GM18507 (cell line): ENCODE measurements around the gene SH2D4B.
A peak's percentile ranks its signal among the peaks of the same experiment; 100 is the strongest.
"Not testable (repeated sequence)": the region's sequence is repeated elsewhere in the genome, so short reads cannot be mapped to it uniquely, and the experiment has no call there.

ENCODE experiments used
- DNase-seq: peaks from one replicate; pipeline ENCODE4 v3.0.0; 2011; ENCODE audit warnings: low read depth; ENCODE audit not compliant: insufficient read length; ENCODE audit errors: extremely low spot score
- FAIRE-seq: peaks from 2 replicates; lab custom pipeline; 2011; peaks lifted over from hg19 to GRCh38; lab: Jason Lieb, UNC

Gene SH2D4B

DNA sequence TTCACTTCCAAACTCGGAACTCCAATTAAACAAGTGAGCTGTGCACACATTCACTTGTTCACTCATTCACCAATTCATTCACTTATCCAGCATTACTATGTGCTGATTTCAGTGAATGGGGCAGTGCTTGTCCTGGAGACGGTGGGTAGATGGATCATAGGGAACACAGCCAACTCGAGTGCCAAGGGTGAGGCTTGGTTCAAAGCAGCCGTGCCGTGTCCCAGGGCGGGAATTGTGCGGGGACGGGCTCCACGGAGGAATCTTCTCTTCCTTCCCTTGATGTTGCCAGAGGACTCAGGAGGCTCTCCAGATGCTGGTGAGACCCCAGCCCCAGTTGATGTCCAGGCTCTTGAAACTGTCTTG, 2.9 kb downstream of the SH2D4B start:
- DNase-seq (no peak), FAIRE-seq (no peak)

DNA sequence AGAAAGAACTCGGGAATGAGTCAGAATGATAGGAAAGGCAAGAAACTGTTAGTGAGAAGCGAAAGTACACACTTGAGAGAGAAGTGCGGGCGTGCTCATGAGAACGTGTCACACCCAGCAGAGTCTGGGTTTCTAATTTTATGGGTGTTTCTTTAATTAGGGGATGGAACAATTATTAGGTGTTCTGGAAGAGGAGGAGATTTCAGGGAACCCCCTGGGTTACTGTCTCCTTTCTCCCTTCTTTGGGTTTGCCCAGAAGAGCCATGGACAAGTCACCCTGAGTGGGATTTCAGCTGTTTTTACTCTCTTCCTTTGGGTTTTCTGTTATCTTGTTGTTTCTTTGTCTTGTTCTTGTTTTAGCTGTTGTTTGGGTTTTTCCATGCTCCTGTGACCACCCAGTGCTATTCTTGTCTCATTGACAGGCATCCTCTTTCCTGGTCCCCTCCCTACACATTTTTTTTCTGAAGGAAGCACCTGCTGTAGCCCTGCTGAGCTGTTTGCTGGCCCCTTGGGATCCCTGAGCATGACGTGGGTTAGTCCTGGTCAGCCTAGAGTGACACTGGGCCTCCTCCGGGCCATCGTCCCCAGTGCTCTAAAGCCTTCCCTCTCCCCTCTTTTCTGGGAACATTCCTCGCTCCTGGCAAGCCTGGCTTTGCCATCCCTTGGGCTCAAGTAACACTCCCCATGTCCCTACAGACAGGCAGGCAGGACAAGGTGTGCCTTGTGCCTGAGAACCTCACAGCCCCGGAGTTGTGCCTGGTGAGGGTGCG, 3.5 kb downstream of the SH2D4B start:
- DNase-seq (no peak), FAIRE-seq (peak; percentile 86)

DNA sequence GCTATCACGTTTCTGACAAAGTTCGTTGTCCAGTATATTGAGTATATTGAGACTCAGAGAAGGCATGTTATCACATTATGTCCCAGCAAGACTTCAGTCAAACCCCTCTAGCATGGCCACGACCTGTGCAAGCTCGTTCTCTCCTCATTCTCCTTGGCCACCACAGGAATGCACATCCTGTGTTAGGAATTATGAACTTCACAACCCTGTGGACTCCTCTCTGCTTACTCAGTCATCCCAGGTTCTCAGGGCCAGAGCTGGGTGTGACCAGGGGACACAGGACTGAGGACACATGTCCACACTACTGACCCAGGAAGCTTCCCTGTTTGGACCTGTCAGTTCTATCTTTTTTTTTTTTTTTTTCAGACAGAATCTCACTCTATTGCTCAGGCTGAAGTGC, 4.4 kb downstream of the SH2D4B start:
- DNase-seq (no peak), FAIRE-seq (no peak)

DNA sequence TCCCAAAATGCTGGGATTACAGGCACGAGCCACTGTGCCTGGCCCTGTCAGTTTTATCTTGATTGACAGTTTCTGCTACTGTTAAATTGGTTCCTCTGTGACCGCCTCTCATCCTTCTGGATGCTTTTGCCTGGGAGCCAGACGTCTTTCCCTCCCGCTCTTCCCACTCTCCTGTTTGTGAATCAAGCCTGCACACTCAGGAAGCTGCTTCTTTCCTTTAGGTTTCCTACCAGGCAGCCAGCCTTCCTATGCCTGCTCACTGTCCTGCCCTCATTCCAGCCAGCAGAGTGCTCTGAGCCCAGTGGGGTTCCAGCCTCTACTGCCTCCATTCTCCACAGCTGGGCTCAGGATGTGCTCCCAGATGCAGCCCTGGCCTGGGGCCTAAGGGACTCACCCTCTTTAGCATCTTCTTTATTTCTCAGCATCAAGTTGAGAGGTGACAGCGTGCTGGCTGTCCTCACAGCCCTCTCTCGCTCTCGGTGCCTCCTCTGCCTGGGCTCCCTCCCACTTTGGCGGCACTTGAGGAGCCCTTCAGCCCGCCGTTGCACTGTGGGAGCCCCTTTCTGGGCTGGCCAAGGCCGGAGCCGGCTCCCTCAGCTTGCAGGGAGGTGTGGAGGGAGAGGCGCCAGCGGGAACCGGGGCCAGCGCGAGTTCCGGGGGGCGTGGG, 5.1 kb downstream of the SH2D4B start:
- no peak for FAIRE-seq
- DNase-seq = no peak

DNA sequence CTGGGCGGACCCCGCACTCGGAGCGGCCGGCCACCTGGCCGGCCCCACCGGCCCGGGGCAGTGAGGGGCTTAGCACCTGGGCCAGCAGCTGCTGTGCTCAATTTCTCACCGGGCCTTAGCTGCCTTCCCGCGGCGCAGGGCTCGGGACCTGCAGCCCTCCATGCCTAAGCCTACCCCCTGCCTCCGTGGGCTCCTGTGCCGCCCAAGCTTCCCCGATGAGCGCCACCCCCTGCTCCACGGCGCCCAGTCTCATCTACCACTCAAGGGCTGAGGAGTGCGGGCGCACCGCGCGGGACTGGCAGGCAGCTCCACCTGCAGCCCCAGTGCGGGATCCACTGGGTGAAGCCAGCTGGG, 5.6 kb downstream of the SH2D4B start:
- DNase-seq, FAIRE-seq: not testable (repeated sequence)

DNA sequence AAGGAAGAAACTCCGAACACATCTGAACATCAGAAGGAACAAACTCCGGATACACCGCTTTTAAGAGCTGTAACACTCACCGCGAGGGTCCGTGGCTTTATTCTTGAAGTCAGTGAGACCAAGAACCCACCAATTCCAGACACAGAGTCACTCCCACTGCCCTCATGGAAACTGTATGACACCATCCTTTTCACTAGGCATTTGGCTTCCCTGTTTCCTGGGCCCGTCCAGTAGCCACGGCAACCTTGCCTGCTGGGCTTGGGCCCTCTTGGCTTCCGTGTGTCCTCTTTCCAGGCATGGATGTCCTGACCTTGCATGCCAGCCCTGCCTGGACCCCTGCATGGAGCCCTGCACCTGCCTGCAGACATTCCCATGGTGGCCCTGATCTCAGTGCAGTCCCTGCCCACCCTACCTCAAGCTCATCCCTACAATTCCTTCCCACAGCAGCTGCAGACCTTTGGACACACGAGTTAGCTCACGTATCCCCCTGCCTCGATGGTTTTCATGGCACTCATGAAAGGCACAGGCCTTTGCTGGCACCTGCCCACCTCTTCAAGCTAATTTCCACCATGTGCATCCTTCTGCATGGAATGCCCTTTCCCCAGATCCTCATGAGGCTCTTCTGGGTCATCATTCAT, 6.7 kb downstream of the SH2D4B start:
- FAIRE-seq (no peak), DNase-seq (no peak)

DNA sequence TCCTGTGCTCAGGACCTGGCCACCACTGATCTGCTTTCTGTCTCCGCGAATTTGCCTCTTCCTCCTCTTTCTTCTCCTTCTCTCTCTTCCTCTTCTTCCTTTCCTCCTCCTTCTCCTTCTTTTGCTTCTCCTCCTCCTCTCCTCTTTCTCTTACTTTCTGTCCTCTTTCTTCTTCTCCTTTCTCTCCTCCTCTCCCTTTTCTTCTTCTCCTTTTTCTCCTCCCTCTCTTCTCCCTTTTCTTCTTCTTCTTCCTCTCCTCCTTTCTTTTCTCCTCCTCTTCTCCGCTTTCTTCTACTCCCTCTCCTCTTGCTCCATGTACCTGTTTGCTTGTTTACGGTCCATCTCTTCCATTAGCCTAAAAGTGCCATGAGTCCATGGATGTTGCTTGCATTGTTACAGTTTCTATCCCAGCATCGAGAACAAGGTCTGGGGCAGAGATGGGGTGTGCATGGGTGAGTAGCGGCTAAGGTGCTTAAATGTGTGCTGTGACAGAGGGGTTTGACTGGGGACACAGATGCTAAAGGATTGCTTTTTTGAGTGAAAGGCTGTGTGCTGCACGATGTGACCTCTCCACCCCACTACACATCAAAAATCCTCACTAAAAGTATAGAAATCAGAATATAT, 7.7 kb downstream of the SH2D4B start:
- no peak for FAIRE-seq
- no peak for DNase-seq

DNA sequence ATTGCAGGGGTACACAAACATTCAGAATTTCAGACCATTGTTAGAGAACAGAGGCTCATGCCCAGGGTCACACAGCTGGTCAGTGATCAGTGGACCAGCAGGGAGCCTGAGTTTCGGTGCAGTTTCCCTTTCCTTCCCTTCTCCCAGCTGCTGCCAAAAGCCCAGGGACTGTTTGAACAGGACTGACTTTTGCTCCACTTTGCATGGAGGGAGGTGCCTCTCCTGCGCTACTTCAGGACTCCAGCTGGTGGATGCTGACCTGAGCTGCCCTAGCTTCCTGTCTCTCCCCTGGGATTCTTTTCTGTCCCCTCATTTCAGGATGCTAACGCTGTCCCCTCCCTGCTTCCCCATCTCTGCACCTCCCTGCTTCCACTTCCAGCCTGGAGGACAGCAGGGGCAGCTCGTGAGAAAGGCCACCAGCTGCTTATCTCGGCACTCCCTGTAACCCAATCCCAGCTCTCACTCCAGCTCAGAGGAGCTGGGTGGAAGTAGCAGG, 14.5 kb downstream of the SH2D4B start:
- DNase-seq (no peak), FAIRE-seq (no peak)

DNA sequence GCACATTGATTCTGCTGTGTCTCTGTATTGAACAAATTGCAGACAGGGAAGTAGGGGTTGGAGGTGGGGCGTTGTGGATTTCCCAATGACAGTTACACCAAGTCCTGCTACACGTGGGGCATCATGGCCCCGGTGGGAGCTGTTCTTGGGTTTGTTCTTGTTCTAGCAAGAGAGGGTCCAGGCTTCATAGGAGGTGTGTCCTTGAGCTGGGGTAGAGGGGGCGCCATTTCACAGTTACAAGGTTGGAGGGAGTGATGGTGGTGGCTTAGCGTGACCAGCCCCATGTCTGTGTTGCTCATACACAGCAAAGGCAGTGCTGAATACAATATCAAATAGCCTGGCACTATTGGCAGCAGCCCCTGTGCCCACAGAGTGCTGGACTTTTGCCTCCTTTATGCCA, 15.7 kb downstream of the SH2D4B start:
- DNase-seq (no peak), FAIRE-seq (no peak)

DNA sequence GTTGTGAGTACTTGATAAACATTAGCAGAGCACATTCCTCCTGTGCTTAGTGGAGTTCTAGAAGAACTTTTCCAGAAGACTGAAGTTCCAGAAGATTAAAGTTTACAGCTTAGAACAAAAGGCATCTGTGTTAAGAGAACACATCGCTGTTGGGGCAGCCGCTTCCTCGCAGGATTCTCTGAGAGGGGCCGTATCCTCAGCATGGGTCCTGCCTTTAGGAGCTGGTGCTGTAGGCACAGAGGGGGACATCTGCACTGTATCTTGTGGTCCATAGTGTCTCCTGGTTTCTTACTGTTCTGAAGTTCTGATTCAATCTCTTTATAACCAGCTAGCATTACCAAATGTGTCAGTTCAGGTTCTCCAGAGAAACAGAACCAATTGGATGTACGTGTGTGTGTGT, 16.3 kb downstream of the SH2D4B start:
- no peak for FAIRE-seq
- DNase-seq = no peak

DNA sequence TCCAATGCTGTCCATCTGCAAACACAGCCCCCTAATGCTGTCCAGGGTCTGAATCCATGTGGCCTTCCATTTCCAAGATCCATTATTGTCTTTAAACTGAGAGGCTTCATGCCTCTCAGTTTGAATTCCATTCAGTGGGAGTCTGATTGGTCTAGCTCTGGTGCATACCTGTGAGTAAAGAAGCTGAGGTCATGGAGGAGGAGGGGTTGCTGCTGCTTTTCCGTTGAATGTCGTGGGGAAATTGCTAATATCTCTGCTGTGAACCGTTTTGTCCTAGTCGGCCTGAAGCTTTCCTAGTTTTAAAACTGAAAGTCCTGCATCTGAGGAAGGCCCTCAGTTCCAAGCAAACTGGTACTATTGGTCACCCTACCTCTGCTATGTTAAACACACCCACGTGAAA, 17.7 kb downstream of the SH2D4B start:
- FAIRE-seq = no peak

DNA sequence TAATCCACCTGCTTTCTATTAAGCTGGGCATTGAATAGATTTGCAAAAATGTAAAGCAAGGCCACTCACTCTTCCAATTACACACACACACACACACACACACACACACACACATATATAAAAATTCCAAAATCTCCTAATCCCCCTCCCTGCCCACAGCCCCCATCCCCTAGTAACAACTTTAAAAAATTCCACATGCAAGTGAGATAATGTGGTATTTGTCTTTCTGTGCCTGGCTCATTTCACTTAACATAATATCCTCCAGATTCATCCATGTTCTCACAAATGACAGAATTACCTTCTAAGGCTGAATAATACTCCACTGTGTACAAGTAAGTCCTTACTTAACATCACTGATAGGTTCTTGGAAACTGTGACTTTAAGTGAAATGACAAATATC, 24.2 kb downstream of the SH2D4B start:
- FAIRE-seq (no peak), DNase-seq (no peak)

More for the DNA sequence above, 17.7 kb downstream of the SH2D4B start:
- no peak for DNase-seq

DNA sequence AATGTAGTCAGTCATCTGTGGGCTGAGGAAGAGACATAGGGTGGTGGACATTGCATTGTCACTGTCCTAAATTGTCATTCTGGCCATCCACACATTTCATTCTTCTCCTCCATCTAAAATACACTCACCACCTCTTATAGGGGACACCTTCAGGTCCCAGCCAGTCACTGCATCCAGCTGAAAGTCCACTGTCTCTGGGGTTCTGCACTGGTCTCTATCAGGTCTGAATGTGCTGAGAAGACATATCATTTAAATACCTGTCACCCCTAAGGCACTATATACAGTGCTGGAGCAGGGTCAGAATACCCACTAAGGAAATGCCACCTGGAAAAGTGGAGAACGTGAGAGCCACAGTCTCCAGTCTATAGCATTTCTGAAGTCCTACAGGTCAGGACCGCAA, 29.6 kb downstream of the SH2D4B start:
- no peak for FAIRE-seq
- DNase-seq = no peak

DNA sequence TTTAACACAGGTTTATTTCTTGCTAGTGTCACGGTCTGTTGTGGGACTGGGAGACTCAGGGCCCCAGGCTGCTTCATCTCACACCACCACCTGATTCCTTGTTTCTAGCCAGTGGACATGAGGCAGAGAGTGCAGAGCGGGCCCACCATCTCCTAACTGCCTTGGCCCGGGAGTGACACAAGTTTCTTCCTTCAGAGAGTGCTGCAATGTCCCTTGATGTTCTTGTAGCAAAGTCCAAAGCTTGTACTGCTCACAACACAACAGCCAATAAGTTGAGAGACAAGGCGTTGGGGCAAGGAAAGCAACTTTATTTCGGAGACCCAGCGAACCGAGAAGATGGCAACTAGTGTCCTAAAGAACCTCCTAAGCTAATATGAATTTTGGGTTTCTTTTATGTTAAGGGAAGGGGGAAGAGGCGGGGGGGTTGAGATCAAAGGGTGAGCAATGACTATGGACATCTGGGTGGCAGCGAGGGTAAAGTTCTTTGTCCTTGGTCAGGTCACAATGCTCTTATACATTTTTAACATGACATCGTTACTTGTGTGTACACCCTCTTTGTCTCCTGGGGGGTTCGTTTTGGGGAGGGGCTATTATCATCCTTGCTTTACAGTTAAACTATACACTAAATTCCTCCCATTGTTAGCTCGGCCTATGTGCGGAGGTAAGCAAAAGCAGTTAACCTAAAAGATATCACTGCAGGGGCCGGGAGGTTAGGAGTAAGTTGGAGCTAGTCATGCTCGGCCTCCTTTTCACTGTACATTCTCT, 31.6 kb downstream of the SH2D4B start:
- no peak for FAIRE-seq
- DNase-seq = no peak

DNA sequence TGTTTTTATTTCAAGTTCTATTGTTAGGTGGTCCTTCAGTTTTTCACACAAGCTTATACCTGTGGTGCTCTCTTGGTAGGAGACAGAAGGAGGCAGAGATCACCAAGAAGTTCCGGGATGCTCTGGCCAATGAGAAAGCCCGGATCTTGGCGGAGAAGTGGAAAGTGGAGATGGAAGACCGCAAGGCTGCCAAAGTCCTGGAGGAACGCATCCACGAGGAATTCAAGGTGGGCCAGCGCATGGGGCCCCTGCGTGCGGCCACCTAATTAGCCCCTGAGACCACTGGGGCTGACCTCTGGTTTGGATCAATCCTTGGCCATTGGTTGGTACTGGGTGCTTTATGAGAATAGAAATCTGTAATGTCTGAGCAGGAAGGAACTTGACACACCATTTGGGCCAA, 33.6 kb downstream of the SH2D4B start:
- FAIRE-seq = no peak
- DNase-seq = no peak

DNA sequence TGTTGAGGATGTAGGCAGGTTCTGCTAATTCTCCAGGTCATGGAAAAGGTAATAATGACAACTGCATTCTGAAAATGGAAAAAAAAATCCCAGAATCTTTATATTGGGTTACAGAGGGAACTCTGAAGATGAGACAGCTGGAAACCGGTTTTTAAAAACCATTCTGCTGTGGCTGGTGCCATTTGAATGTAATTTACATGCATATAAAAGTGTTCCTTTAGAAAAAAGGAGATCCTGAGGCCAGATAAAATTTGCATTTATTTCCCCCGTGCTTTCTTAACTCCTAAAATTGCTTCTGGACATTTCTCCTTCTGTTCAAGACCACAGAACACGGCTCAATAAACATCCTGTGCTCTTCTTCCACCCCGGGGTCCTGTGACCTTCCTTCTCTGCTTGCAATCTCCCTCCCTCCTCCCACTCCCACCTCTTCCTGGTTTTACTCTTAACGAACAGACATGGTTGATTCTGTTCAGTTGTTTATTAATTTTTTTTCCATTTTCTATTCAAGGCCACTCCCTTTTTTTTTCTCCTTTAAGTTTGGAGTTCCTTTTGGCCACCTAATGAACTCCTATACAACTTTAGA, 41.6 kb downstream of the SH2D4B start:
- peak; percentile 61 for FAIRE-seq
- DNase-seq = no peak

DNA sequence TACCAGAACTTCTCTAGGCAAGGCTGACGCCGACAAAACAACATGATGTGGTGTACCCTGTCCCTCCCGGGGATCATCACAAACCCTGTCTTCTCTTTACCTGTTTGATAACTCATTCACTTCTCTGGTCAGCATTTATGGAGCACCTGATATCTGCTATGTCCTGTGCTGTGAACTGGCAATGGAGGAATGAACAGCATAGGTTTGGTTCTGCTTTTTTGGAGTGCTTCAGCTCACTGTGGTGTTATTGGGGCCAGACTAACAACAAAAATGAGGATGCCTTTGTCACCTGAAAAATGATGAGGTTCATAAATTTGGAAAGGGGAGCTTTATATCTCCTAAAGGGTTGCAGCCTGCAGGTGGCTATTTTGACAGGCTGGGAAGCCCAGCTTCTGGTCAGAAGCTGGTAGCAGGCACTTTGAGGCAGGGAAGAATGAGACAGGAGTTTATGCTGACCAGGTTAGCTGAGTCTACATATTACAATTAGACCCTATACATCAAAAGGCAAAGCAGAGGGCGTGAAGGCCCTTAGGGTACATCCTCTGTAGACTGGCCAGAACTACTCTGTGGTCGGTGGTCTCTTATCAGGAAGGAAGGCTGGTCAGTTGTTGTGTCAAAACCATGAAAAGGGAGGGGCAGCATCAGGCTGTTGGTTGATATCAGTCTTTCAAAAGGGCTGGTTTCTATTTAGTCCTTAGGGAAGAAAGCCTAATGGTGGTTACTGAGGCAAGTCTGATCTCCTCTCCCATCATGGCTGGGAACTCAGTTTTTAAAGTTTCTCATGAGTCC, 42.3 kb downstream of the SH2D4B start:
- FAIRE-seq = no peak
- no peak for DNase-seq

DNA sequence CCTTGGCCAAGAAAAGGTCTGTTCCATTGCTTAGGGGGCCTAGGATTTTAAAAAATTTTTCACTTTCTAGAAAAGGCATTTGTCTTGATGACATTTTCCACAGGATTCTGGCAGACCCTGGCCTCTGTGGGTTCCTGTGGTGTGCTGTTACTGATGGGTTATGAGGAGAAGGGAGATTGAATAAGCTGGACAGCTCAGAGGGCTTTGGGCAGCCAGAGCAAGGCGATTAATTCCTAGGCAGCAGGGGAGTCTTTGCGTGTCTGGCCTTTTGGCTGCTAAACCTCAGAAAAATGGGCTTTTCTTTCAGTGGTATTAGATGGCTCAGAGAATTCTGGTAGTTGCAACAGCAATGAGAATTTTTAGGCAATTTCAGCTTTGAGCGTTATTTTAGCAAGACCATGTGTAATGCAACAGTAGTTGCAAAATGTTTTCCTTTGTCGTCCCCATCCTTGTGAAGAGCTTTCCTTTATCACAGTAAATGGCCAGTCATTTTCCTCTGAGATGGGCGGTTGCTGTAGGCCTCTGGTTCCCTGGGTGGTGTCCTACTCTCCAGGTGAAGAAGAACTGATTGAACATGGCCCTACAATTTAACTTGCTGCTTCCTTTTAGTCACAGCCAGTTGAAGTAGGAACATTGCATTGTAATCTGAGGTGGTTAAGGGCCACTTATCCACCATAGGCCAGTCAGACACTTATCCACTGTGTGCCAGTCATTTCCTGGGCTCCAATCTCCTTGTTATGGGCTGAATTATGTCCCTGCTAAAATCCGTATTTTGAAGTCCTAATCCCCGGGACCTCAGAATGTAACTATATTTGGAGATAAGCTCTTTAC, 43.2 kb downstream of the SH2D4B start:
- DNase-seq = no peak
- FAIRE-seq = no peak
